H7 (cell line): ENCODE results near the gene RORC. TPM values are rescaled to one million over a fixed set of nuclear protein-coding genes. Genes with fewer than 3 reads are reported as not detected.

Experiments used
- DNase-seq: peaks from one replicate; pipeline ENCODE4 v3.0.0; 2012
- H3K27me3 ChIP-seq: 2 replicates; pipeline ENCODE4 v1.6.0; 2011; ENCODE audit warnings: mild to moderate bottlenecking, low read length; ENCODE audit not compliant: control insufficient read depth, insufficient read depth
- H3K36me3 ChIP-seq: replicated peaks from 2 replicates; pipeline ENCODE4 v1.5.1; 2011; ENCODE audit warnings: low read length; ENCODE audit not compliant: control insufficient read depth, insufficient read depth
- H3K4me3 ChIP-seq: 2 replicates; pipeline ENCODE4 v1.5.1; 2011; ENCODE audit warnings: low read depth, mild to moderate bottlenecking, control low read depth, low read length, moderate library complexity; ENCODE audit not compliant: insufficient read depth
- total RNA-seq: library from RNA; depleted of rRNA; stranded (reverse); fragments of >200 nt; shearing (Covaris generic); gene quantifications from 2 replicates; pipeline ENCODE4 v1.2.3, GENCODE V29; 2014

The RORC gene
- total RNA-seq, 1 experiment from 2014 or later: 0.42 TPM

DNA sequence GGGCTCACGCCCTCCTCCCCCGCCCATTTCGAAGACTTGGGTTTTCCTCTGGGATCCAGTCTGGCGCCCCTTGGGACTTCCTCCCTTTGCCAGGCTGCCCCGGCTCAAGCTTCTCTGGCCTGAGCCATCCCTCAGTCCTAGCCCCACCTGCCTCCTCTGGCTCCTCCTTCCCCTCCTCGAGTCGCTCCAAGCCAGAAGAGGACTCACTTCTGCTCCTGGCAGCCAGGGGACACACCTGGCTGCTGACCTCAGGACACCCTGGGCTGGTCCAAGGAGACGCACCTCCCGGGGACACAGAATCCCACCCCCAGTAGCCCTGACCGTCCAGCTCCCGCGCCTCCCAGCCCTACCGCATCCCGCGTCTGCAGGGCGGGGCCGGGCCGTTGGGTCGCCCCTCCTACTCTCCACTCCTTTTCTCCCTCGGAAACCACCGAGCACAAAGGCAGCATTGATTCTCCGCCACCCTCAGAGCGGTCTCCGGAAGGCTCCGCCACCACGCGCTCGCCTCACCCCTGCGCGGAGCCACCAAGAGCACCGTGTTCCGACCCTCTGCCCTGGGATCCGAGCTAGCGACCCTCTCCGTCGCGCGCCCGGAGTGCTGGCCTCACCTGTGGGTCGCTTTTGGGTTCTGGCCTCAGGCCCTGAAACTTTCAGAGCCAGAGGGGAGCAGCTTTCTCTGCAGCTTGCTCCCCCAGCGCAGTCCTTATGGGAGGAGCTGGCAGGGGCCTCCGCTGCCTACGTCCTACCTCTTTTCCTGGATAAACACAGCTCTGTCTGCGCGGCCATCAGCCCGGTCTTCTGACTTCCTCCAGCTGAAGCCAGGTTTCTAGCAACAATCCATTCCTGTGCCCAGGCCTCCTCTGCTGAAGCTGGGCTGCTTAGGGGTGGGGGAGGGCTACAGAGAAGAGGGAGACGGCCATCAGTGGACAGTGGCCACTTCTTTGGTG lies 8.1 kb upstream of the RORC start, which contains the start of gene C2CD4D:
TSS of gene C2CD4D (minus strand) at position 364 of the 947 bp plus-strand sequence. CDS start 831 bp downstream, outside the sequence.
- H3K27me3 ChIP-seq: peaks cover 33% of the 10 kb centered on the region
- H3K4me3 ChIP-seq: peak within 1 kb of the TSS; percentile 57
- no peaks in the 10 kb centered on the region for H3K36me3 ChIP-seq
- peak; percentile 95 for DNase-seq

DNA sequence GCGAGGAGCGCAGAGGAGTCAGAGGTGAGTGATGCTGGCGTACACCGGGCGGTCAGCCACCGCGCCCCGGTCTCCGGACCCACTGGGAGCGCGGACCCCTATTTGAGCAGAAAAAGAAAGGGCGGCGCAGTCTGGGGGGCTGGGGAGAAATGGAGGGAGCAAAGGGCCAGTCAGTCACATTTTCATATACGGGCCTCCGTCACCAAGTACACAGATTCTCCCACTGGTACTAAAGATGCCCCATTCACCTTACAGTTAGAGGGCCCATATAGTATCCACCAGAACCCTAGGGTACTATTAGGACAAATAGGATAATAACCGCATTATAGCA lies 7.4 kb upstream of the RORC start:
- Histone ChIP-seq H3K4me3 (peak overlapping the region; percentile 57), H3K36me3 (no peaks in the 10 kb centered on the region), H3K27me3 (peaks cover 33% of the 10 kb centered on the region)
- no peak for DNase-seq

DNA sequence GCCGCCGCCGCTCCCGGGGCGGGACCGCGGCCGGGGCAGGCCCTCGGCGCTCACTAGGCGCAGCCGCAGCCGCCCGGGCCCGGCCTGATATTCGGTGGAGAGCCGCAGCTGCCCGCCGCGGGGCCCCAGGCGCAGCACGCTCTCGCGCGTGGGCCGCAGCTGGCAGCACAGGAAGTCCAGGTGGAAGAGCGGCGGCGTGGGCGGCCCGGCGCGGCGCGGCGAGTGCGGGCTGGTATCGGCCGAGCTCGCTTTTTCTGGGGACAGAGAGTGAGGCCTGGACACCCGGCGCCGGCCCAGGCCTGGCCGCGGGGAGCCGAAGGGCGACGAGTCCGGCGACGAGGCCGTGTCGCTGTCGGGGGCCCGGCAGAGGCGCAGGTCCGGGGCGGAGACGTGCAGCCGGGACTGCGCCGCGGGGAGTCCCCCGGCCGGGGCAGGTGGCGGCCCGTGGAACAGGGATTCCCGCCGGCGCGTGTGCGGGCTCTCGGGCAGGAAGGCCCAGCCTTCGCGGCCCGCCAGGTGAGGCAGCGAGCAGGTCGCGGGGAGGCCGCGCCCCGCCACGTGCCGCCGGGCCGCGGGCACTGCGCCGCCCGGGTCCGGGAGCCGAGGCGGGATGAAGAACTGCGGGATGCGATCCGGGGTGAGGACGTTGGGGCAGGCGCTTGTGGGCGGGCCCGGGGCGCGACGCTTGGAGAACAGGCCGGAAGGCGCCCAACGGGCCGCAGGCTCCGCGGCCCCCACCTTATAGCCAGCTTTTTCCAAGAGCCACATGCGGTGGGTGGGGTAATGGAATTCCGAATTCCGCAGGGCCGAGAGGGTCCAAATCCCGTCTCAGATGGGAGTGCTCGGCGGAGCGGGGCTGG lies 6.8 kb upstream of the RORC start:
- peak overlapping the region; percentile 57 for H3K4me3 ChIP-seq
- H3K36me3 ChIP-seq: no peaks in the 10 kb centered on the region
- peaks cover 33% of the 10 kb centered on the region for H3K27me3 ChIP-seq

DNA sequence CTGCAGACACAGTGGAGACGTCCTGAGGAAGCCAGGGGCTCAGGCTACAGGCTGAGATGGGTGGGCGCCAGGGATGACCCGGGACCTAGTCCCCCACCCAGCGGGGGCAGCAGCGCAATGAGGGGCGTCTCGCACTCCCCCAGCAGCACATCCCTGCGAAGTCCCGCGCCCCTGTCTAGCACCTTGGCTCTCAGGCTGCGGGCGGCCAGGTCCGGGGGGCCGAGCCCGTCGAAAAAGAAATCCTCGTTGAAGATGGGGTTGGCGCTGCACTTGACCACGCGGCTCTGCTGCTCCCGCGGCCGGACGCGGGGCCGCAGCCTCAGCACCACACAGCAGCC lies 6.3 kb upstream of the RORC start:
- peaks cover 33% of the 10 kb centered on the region for H3K27me3 ChIP-seq
- DNase-seq: no peak
- H3K36me3 ChIP-seq: no peaks in the 10 kb centered on the region
- peak overlapping the region; percentile 57 for H3K4me3 ChIP-seq

More for the DNA sequence above, 6.8 kb upstream of the RORC start:
- peak; percentile 90 for DNase-seq

DNA sequence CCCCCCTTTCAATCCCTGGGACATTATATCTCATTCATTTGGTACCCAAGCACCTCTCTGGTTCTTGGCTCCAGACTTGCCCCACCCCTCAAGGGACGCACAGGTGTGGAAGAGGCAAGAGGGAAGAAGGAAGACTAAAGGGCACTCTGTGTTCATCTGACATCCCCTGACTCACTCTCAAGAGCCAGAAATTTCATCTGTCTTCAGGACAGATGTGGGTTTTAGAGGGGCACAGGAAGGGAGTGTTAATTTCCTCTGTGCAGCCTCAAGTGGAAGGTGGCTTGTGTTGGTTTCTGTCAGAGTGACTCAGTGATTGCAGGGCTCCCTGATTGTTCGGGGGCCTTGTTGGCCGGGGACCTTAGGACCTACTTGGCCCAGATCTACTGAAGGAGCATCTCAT lies 5.6 kb upstream of the RORC start:
- no peaks in the 10 kb centered on the region for H3K36me3 ChIP-seq
- H3K27me3 ChIP-seq: peaks cover 33% of the 10 kb centered on the region
- no peak overlapping the region for H3K4me3 ChIP-seq
- no peak for DNase-seq

DNA sequence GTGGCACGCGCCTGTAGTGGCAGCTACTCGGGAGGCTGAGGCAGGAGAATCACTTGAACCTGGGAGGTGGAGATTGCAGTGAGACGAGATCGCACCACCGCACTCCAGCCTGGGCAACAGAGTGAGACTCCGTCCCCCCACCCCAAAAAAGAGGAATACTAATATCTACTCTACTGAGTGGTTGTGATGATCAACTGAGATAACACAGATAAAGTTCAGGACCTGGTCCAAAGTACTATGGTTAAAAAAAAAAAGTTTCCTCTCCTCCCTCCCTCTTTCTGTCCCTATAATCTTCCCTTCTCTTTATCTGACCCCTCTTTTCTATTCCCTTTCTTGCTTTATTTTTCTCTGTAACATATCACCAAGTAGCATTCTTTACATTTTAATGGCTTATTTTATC lies 4.0 kb upstream of the RORC start:
- Histone ChIP-seq H3K27me3 (peaks cover 32% of the 10 kb centered on the region), H3K4me3 (no peak overlapping the region), H3K36me3 (no peaks in the 10 kb centered on the region)
- DNase-seq: no peak

DNA sequence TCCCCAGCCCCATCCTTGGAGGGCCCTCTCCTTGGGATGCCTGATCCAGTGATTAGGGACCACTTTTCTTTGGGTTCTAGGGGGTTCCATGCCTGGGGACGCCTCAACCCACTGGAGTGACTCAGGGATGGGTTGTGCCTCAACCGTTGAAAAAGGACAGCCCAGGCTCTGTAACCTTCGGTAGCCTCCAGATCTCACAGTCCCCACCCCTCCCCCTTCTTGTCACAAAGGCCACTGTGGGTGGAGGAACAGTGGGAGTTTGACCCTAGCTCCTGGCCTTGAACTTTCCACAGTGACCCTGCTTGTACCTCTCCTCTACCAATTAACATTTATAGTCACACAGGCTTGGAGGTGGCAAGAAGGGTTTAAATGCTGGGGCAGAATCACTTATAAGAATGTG lies 2.6 kb upstream of the RORC start:
- Histone ChIP-seq H3K36me3 (no peaks in the 10 kb centered on the region), H3K4me3 (no peak overlapping the region), H3K27me3 (peaks cover 26% of the 10 kb centered on the region)
- DNase-seq: no peak

DNA sequence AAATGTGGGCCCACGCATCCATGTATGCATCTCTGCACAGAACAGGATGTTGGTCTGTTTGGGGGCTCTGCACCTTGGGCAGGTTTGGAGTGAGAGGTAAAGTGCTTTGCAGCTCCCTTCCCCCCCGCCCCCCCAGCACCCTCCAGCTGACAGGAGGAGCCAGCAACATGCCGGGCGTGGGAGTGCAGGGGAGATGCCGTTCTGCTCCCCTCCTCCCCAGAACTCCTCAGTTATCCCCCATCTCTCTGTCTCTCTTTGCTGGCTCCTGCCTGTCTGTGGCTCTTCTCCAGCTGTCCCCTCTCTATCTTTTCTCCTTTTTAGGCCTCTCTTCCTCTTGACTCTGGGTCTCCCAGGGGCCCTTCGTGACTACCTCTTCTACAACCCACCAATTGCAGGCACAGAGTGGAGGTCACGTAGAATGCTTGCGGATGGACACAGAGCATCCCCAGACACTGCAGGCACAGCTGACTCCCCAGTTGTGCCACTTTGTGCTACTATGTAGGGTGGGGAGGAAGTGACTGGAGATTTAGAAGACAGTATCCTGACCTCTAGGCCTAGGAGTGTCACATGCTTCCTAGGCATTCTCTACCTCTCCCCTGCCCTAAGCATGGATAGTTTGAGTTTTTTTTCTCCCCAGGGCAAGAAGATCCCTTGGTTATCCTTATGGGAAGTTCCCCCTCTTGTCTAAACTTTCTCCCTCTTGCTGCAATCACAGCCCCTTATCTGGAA lies 1.7 kb upstream of the RORC start:
- no peak overlapping the region for H3K4me3 ChIP-seq
- H3K36me3 ChIP-seq: no peaks in the 10 kb centered on the region
- H3K27me3 ChIP-seq: peaks cover 17% of the 10 kb centered on the region
- DNase-seq: no peak

DNA sequence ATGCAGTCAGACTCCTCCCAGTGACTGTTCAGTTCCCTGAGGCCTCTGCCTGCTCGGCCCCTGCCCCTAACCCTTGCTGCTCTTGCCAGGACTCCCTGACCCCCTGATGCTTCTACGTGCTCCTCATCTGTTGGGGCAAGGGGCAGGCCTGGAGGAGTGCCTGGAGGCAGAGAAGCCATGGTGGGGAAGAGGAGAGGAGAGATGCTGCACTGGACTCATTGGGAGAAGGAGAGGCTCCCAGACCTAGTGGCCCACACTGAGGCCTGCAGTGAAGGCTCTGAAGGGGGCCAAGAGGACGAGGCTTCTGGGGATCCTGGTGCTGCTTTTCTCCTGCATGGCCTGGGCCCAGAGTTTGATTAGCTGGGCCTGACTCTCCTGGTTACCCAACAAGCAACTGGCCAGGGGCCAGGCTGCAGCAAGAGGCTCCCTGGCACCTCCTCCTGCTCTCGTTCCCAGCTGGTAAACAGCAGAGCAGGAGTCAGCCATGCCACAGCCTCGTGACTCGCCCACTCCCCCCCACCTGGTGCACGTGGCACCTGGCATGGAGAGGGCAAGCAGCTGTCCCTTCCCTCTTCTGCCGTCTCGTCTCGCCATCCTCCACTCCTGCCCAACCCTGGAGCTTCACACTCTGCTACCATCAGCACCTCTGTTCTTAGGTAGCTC lies 847 bp upstream of the RORC start:
- DNase-seq: no peak
- peaks cover 8% of the 10 kb centered on the region for H3K27me3 ChIP-seq
- no peak overlapping the region for H3K4me3 ChIP-seq
- no peaks in the 10 kb centered on the region for H3K36me3 ChIP-seq

DNA sequence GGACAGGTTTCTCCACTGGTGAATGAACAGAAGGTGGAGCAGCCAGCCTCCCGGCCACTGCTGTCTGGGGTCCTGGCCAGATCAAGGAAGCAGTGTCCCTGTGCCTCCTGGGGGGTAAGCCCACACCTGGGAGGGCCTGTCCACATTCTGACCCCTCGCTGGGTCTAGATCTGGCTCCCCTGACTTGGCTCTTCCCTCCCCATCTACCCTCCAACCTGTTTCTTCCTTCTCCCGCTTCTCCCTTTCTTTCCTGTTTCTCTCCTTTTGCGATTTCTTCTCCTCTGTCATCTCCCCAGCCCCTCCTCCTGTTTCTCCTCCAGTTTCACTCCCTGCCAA lies 378 bp downstream of the RORC start:
- H3K4me3 ChIP-seq: no peak overlapping the region

DNA sequence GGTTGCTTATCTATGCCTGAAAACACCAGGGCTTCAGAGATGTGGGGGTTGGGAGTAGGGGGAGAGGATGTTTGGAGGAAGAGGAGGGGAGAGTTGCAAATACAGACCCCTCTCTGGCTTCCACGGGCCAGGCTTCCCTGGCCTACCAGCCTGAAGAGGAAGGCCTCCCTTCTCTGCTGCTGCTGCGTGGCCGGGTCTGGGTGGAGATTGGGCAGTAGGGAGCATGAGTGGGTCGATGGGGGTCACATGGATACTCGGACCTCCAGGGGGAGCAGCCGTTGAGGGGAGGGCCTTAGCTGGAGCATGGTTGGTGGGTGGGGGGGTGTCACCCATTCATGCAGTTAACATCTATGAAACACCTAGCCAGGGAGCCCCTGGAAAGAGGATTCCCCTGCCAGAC lies 1.5 kb downstream of the RORC start:
- H3K4me3 ChIP-seq: no peak overlapping the region
- no peaks in the 10 kb centered on the region for H3K36me3 ChIP-seq
- no peak for DNase-seq
- H3K27me3 ChIP-seq: no peaks in the 10 kb centered on the region

More for the DNA sequence above, 378 bp downstream of the RORC start:
- no peaks in the 10 kb centered on the region for H3K36me3 ChIP-seq
- no peak for DNase-seq
- no peaks in the 10 kb centered on the region for H3K27me3 ChIP-seq

DNA sequence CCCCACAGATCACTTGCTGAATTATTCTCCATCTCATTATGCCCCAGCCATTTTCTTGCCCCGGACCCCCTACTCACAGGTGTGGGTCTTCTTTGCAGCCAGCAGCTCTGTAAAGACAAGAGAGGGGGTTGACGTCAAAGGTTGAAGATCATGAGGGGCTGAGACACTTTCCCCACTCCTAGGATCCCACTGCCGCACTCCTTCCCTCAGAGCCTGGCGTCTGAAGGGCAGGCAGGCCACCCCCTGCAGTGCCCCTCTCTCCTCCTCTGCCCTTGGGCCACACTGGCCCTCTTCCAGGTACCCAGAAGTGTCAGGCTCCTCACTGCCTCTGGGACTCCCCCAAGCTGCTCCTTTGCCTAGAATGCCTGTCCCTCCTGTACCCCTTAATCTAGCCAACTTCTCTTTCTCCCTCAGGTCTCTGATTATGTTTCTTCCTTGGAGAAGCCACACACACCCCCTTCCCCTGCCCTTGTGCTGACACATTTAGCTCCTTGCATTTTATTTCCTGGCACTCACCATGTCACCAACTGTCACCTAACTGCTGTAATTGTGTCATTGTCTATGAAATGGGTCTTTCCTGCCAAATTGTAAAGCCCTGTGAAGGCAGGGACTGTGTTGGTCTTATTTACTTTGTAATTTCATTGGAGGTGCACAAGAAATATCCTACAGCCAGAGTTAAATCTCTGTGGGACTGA lies 2.1 kb downstream of the RORC start:
- H3K4me3 ChIP-seq: no peak overlapping the region
- H3K27me3 ChIP-seq: no peaks in the 10 kb centered on the region
- peak; percentile 75 for DNase-seq
- no peaks in the 10 kb centered on the region for H3K36me3 ChIP-seq

DNA sequence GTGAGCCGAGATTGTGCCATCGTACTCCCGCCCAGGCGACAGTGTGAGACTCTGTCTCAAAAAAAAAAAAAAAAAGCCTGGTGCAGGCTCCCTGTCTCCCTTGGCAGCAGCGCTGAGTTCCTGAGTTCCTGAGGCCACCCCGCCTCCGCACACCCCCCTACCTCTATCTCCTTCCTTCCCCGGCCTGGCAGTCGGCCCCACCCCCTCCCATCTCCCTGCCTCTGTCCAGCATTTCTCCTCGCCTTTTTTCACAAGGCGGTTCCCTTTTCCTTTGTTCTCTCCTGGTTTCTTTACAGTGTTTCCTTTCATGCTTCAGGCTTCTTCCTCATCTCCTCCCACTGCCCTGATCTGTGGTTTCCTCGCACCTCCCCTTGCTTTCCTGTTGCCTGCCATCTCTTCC lies 2.7 kb downstream of the RORC start:
- peak; percentile 93 for DNase-seq
- no peaks in the 10 kb centered on the region for H3K36me3 ChIP-seq
- H3K4me3 ChIP-seq: no peak overlapping the region
- no peaks in the 10 kb centered on the region for H3K27me3 ChIP-seq

DNA sequence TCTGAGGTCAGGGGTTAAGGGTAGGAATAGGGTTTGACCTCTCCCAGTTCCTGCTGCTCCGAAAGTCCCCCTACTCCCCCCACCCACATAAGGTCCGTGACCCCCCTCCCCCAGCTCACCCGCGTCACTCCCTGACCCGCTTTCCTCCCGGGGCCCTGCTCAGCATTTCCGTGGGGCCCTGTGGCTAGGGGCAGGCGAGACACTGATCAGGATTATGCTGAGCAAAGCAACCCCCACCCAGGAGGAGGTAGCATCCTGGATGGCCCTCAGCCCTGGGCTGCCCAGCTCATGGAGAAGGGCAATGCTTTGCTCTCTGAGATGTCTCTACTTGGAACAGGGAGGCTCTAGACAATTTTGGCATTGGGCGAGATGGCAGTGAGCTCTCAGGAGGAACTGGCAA lies 3.7 kb downstream of the RORC start:
- Histone ChIP-seq H3K36me3 (no peaks in the 10 kb centered on the region), H3K4me3 (no peak overlapping the region), H3K27me3 (no peaks in the 10 kb centered on the region)
- DNase-seq: peak; percentile 59
